Measurements from ENCODE around the gene TTC3. TPM values are rescaled to one million over a fixed set of nuclear protein-coding genes. Genes with fewer than 3 reads are reported as not detected.

TTC3 gene
- total RNA-seq, 2 donors from 2014 or later, result 63.6 to 111 TPM

GRCh38 chr21:37058261-37058660, 14.8 kb upstream of the TTC3 start:
- Histone ChIP-seq H3K9me3 (no peaks in the 10 kb centered on the region), H3K36me3 (no peaks in the 10 kb centered on the region), H3K4me3 (no peak overlapping the region), H3K27me3 (no peaks in the 10 kb centered on the region), H3K4me1 (peaks cover 0 to 5% of the 10 kb centered on the region in 2 donors), H3K27ac (no peak overlapping the region)
- TF ChIP-seq, protein P1, sequence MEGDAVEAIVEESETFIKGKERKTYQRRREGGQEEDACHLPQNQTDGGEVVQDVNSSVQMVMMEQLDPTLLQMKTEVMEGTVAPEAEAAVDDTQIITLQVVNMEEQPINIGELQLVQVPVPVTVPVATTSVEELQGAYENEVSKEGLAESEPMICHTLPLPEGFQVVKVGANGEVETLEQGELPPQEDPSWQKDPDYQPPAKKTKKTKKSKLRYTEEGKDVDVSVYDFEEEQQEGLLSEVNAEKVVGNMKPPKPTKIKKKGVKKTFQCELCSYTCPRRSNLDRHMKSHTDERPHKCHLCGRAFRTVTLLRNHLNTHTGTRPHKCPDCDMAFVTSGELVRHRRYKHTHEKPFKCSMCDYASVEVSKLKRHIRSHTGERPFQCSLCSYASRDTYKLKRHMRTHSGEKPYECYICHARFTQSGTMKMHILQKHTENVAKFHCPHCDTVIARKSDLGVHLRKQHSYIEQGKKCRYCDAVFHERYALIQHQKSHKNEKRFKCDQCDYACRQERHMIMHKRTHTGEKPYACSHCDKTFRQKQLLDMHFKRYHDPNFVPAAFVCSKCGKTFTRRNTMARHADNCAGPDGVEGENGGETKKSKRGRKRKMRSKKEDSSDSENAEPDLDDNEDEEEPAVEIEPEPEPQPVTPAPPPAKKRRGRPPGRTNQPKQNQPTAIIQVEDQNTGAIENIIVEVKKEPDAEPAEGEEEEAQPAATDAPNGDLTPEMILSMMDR (IDR thresholded peaks at IDR 0.05), result no peak
- no peak for DNase-seq (ENCODE audit: low spot score)

DNA sequence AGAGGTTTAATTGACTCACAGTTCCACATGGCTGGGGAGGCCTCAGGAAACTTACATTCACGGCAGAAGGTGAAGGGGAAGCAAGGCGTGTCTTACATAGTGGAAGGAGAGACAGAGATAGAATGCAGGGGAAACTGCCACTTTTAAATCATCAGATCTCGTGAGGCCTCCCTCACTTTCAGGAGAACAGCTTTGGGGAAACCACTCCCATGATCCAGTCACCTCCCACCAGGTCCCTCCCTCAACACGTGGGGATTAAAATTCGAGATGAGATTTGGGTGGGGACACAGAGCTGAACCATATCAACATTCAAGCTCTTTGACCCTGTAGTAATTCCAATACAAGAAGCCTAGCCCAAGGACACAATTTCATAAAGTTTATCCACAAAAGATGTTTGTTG, 13.9 kb upstream of the TTC3 start:
- no peak overlapping the region for H3K4me3 ChIP-seq
- no peaks in the 10 kb centered on the region for H3K36me3 ChIP-seq
- no peaks in the 10 kb centered on the region for H3K9me3 ChIP-seq
- no peak overlapping the region for H3K27ac ChIP-seq
- H3K4me1 ChIP-seq, result peaks cover 0 to 5% of the 10 kb centered on the region in 2 donors
- H3K27me3 ChIP-seq, result no peaks in the 10 kb centered on the region
- TF ChIP-seq, protein P1 (IDR thresholded peaks at IDR 0.05), result no peak
- no peak for DNase-seq (ENCODE audit: low spot score)

DNA sequence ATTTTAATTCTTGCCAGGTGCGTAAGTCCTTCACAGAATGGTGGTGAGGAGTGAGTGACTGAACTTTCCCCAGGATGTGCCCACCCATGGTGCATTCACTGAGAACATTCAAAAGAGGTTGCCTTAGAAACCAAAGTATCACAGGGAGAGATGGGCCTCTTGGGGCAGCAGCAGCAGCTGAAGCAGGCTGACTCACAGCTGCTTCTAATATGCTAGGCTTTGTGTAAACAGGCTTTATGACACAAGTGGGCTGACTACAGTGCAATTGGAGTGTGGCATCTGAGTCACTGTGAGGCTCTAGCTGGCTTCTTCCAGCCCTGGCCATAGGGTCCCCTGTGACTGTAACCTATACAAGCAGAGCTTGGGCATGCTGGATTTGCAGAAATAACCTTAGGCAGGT, 12.8 kb upstream of the TTC3 start:
- TF ChIP-seq, protein P1 (IDR thresholded peaks at IDR 0.05), result no peak
- Histone ChIP-seq H3K27me3 (no peaks in the 10 kb centered on the region), H3K4me1 (peaks cover 0 to 5% of the 10 kb centered on the region in 2 donors), H3K27ac (peak overlapping the region in 1 of 2 donors; percentile 16), H3K36me3 (no peaks in the 10 kb centered on the region), H3K4me3 (no peak overlapping the region), H3K9me3 (no peaks in the 10 kb centered on the region)
- peak; percentile 68 for DNase-seq (ENCODE audit: low spot score)

- no peak overlapping the region for H3K4me3 ChIP-seq
- H3K27me3 ChIP-seq, result no peaks in the 10 kb centered on the region
- no peaks in the 10 kb centered on the region for H3K9me3 ChIP-seq
- no peak overlapping the region for H3K27ac ChIP-seq
- TF ChIP-seq, protein P1 (IDR thresholded peaks at IDR 0.05), result no peak
- H3K36me3 ChIP-seq, result no peaks in the 10 kb centered on the region
- peaks cover 0 to 5% of the 10 kb centered on the region in 2 donors for H3K4me1 ChIP-seq
- no peak for DNase-seq (ENCODE audit: low spot score)
Measured at GRCh38 chr21:37061926-37062592, 11.0 kb upstream of the TTC3 start.

- no peak overlapping the region for H3K27ac ChIP-seq
- no peaks in the 10 kb centered on the region for H3K27me3 ChIP-seq
- H3K9me3 ChIP-seq, result no peaks in the 10 kb centered on the region
- no peaks in the 10 kb centered on the region for H3K36me3 ChIP-seq
- H3K4me3 ChIP-seq, result no peak overlapping the region
- no peak for DNase-seq (ENCODE audit: low spot score)
- TF ChIP-seq, protein P1 (IDR thresholded peaks at IDR 0.05), result no peak
- peaks cover 0 to 5% of the 10 kb centered on the region in 2 donors for H3K4me1 ChIP-seq
Measured at GRCh38 chr21:37062593-37062935, 10.5 kb upstream of the TTC3 start.

GRCh38 chr21:37063433-37063832, 9.6 kb upstream of the TTC3 start:
- Histone ChIP-seq H3K4me3 (no peak overlapping the region), H3K9me3 (no peaks in the 10 kb centered on the region), H3K27ac (no peak overlapping the region), H3K27me3 (no peaks in the 10 kb centered on the region), H3K36me3 (peaks cover 3% of the 10 kb centered on the region), H3K4me1 (peaks cover 0 to 5% of the 10 kb centered on the region in 2 donors)
- DNase-seq (ENCODE audit: low spot score), result no peak
- TF ChIP-seq, protein P1 (IDR thresholded peaks at IDR 0.05), result no peak
